GM12878 (cell line): Measurements from ENCODE around the gene GMCL2. TPM values are rescaled to one million over a fixed set of nuclear protein-coding genes. Genes with fewer than 3 reads are reported as not detected.

Experiments
- ATAC-seq: fragments of 200-7000 bp; cut with Tn5 transposase; 3 replicates; pipeline ENCODE4 v1.9.1; 2020; ENCODE audit warnings: mild to moderate bottlenecking, moderate library complexity
- BruUV-seq: library from RNA; stranded (reverse); fragments of 400-500 nt; replicated peaks from 2 replicates; lab custom pipeline; 2021; lab: Mats Ljungman, UMichigan
- CTCF ChIA-PET: fragments of 300-600 bp; sonication (Branson Sonifier 250); formaldehyde crosslinking; extraction: SDS; loops from one replicate; lab custom pipeline; 2021; ENCODE audit warnings: inconsistent platforms; lab: Yijun Ruan, JAX
- POLR2A ChIA-PET: fragments of 350-600 bp; formaldehyde crosslinking; extraction: SDS; loops from one replicate; lab custom pipeline; 2021; ENCODE audit warnings: inconsistent platforms; lab: Charles Lee
- RAD21 ChIA-PET: fragments of 300-600 bp; sonication (Branson Sonifier 250); formaldehyde crosslinking; loops from one replicate; lab custom pipeline; 2023; ENCODE audit warnings: antibody characterized with exemption; ENCODE audit not compliant: unreplicated experiment; lab: Charles Lee
- SMC1A ChIA-PET: fragments of 300-600 bp; sonication (Branson Sonifier 250); formaldehyde crosslinking; loops from one replicate; lab custom pipeline; 2023; ENCODE audit not compliant: unreplicated experiment, uncharacterized antibody; lab: Charles Lee
- DNase-seq: peaks from one replicate; pipeline ENCODE4 v3.0.0-alpha.2; 2011; ENCODE audit warnings: low read depth, low spot score
- FAIRE-seq: peaks from 3 replicates; lab custom pipeline; 2011; peaks lifted over from hg19 to GRCh38; lab: Jason Lieb, UNC
- H2AFZ ChIP-seq: 2 replicates; pipeline ENCODE4 v1.6.0; 2011; ENCODE audit warnings: low read depth, low read length, control low read depth; ENCODE audit not compliant: control insufficient read depth
- H3K27ac ChIP-seq: 2 replicates; pipeline ENCODE4 v1.5.1; 2011; ENCODE audit warnings: control low read depth; ENCODE audit not compliant: control insufficient read depth, insufficient read depth
- H3K27me3 ChIP-seq, 2 experiments: replicated peaks in 1 of 2; 2 replicates each; pipeline versions ENCODE4 v1.6.0 to v1.6.1; 2011; ENCODE audit warnings: low read length in 1 of 2; ENCODE audit not compliant: control insufficient read depth in 2 of 2, insufficient read depth in 2 of 2
- H3K36me3 ChIP-seq, 2 experiments: 2 replicates each; pipeline ENCODE4 v1.5.1; 2011; ENCODE audit warnings: low read length in 1 of 2; ENCODE audit not compliant: control insufficient read depth in 2 of 2, insufficient read depth in 2 of 2
- H3K4me1 ChIP-seq: 2 replicates; pipeline ENCODE4 v1.6.1; 2011; ENCODE audit warnings: mild to moderate bottlenecking, low read length, moderate library complexity, mixed read lengths; ENCODE audit not compliant: control insufficient read depth, insufficient read depth
- H3K4me2 ChIP-seq: 2 replicates; pipeline ENCODE4 v1.6.0; 2011; ENCODE audit warnings: control low read depth; ENCODE audit not compliant: control insufficient read depth, insufficient read depth
- H3K4me3 ChIP-seq: fragments of 200-600 bp; sonication (generic); 2 replicates; pipeline ENCODE4 v1.5.1; 2016
- H3K79me2 ChIP-seq: 2 replicates; pipeline ENCODE4 v1.6.0; 2011; ENCODE audit warnings: low read length; ENCODE audit not compliant: control insufficient read depth, insufficient read depth
- H3K9ac ChIP-seq: 2 replicates; pipeline ENCODE4 v1.8.0; 2011; ENCODE audit warnings: low read length, control low read depth, mixed read lengths; ENCODE audit not compliant: control insufficient read depth, insufficient read depth
- H3K9me3 ChIP-seq: replicated peaks from 3 replicates; pipeline ENCODE4 v1.5.1; 2011; ENCODE audit warnings: mild to moderate bottlenecking, low read length; ENCODE audit not compliant: control insufficient read depth, insufficient read depth
- H4K20me1 ChIP-seq: 2 replicates; pipeline ENCODE4 v1.6.0; 2011; ENCODE audit not compliant: control insufficient read depth, insufficient read depth
- BACH1 ChIP-seq: fragments of 450-650 bp; IDR thresholded peaks from 2 replicates; pipeline ENCODE4 v1.6.1; 2017; ENCODE audit warnings: mild to moderate bottlenecking, borderline replicate concordance
- BRCA1 ChIP-seq: IDR thresholded peaks from 2 replicates; pipeline ENCODE4 v1.6.1; 2011; ENCODE audit warnings: low read depth, low read length, improper control_type of control experiment
- CHD2 ChIP-seq: IDR thresholded peaks from 2 replicates; pipeline ENCODE4 v1.6.1; 2011; ENCODE audit warnings: low read depth, low read length, improper control_type of control experiment, borderline replicate concordance
- KAT2A ChIP-seq: conservative IDR thresholded peaks from 2 replicates; pipeline ENCODE4 v1.6.1; 2011; ENCODE audit warnings: low read depth, low read length; ENCODE audit not compliant: control insufficient read depth
- NBN ChIP-seq: fragments of 450-650 bp; IDR thresholded peaks from 2 replicates; pipeline ENCODE4 v1.6.1; 2016
- NR2C1 ChIP-seq: fragments of 450-650 bp; IDR thresholded peaks from 2 replicates; pipeline ENCODE4 v1.6.1; 2017; ENCODE audit warnings: antibody characterized with exemption, mild to moderate bottlenecking, moderate library complexity
- NR2C2 ChIP-seq: IDR thresholded peaks from 2 replicates; pipeline ENCODE4 v1.6.1; 2011; ENCODE audit warnings: borderline replicate concordance, low read depth; ENCODE audit not compliant: control insufficient read depth, insufficient read length
- POLR2AphosphoS5 ChIP-seq: IDR thresholded peaks from 2 replicates; pipeline ENCODE4 v1.6.1; 2011; ENCODE audit warnings: mild to moderate bottlenecking, low read length, inconsistent platforms
- RFX5 ChIP-seq: IDR thresholded peaks from 2 replicates; pipeline ENCODE4 v1.6.1; 2011; ENCODE audit warnings: low read depth, low read length, improper control_type of control experiment
- SMAD1 ChIP-seq: fragments of 450-650 bp; IDR thresholded peaks from 2 replicates; pipeline ENCODE4 v1.6.1; 2018; ENCODE audit warnings: mild to moderate bottlenecking, low read depth; ENCODE audit not compliant: partially characterized antibody
- SRF ChIP-seq, 2 experiments: IDR thresholded peaks; 2 replicates each; pipeline ENCODE4 v1.6.1; 2011; ENCODE audit warnings: low read depth in 2 of 2, low read length in 2 of 2, mild to moderate bottlenecking in 1 of 2, moderate library complexity in 1 of 2
- TCF7 ChIP-seq: IDR thresholded peaks from 2 replicates; pipeline ENCODE4 v1.6.1; 2014; ENCODE audit warnings: antibody characterized with exemption, borderline replicate concordance
- WRNIP1 ChIP-seq: IDR thresholded peaks from 2 replicates; pipeline ENCODE4 v1.6.1; 2011; ENCODE audit warnings: low read depth, low read length, improper control_type of control experiment, borderline replicate concordance
- ZNF384 ChIP-seq: IDR thresholded peaks from 2 replicates; pipeline ENCODE4 v1.6.1; 2012; ENCODE audit warnings: low read depth, mild to moderate bottlenecking, low read length, improper control_type of control experiment, borderline replicate concordance
- WGBS: methylation state at CpG from one replicate; pipeline ENCODE4 v1.1.6; 2016; ENCODE audit warnings: low lambda C conversion rate; ENCODE audit not compliant: insufficient replicate concordance, insufficient coverage; ENCODE audit errors: missing lambda C conversion rate; 5-methylcytosine and 5-hydroxymethylcytosine counted together
- in situ Hi-C: fragments of 300-500 bp; cut with MboI; formaldehyde crosslinking; loops from 9 replicates; pipeline ENCODE4 v1.14.3; 2018; ENCODE audit warnings: mixed read lengths
- intact Hi-C: fragments of 100-400 bp; cut with micrococcal nuclease; formaldehyde crosslinking; loops from one replicate; pipeline ENCODE4 v1.14.2; 2022; ENCODE audit not compliant: unreplicated experiment
- polyA plus RNA-seq, 11 experiments: library from polyadenylated mRNA; depleted of rRNA in 4 of 11; unstranded in 6 of 11; stranded (reverse) in 5 of 11; fragments of >200 nt; fragmentation: Nextera tagmentation in 4 of 11; fragmentation: Illumina TruSeq in 1 of 11; extraction: Ambion mirVana in 4 of 11; extraction: Trizol in 1 of 11; gene quantifications; 1 replicate in 1 of 11; 2 replicates in 10 of 11; pipeline versions ENCODE4 v1.2.1 to v1.2.3, GENCODE V29; 2011 to 2016; ENCODE audit warnings: inconsistent platforms in 2 of 11, missing spikeins in 2 of 11, low read depth in 1 of 11
- total RNA-seq, 4 experiments: library from RNA; depleted of rRNA in 3 of 4; stranded (reverse); fragments of >200 nt in 3 of 4; fragmentation: Illumina TruSeq in 1 of 4; extraction: Trizol in 1 of 4; gene quantifications; 2 replicates each; pipeline versions ENCODE4 v1.2.1 to v1.2.3, GENCODE V29; 2013 to 2021
- TF ChIP-seq, protein P1 (sequence below): fragments of 450-650 bp; IDR thresholded peaks from 2 replicates; pipeline ENCODE4 v1.6.1; 2016; ENCODE audit warnings: mild to moderate bottlenecking, moderate library complexity, borderline replicate concordance
- TF ChIP-seq, protein P2 (sequence below): fragments of 450-650 bp; IDR thresholded peaks from 2 replicates; pipeline ENCODE4 v1.6.1; 2016; ENCODE audit warnings: mild to moderate bottlenecking
- TF ChIP-seq, protein P3 (sequence below): fragments of 450-650 bp; IDR thresholded peaks from 2 replicates; pipeline ENCODE4 v1.6.1; 2017; ENCODE audit warnings: borderline replicate concordance

The GMCL2 gene
- total and polyA plus RNA-seq, 10 of the 15 experiments (the other 5 are each of a cell fraction or from before 2014, with no cell fraction given) = 0.07 TPM; not detected in 9

DNA sequence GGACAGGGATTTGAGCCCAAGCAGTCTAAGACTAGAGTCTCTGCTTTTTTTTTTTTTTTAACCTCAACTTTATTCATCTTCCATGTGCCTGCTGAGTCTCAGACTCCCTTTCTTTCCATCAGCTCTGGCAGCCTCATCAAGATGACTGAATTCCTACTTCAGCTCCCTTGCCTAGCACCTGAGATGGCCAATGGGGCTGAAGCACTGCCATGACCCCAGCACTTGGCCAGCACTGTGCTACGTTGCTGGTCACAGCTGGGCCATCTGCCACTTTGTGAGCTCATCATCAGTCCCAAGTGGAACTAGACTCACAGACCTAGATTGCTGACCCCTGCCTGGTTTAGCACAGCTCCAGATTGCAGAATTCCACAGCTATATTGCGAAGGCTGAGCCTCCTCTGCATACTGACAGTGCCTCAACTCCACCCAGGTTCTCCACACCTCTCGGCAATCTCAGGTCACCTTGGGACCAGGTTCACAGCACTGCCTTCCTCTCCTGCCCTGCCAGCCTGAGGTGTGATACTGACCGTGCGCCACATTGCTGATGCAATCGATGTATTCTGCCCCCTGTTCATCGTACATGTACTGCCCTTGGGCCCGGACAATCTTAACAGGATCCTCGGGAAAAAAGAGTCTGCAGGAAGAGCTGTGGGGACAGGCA, 43.8 kb upstream of the GMCL2 start:
- Histone ChIP-seq H3K36me3 (peaks cover 1 to 8% of the 10 kb centered on the region in 2 experiments), H2AFZ (no peak overlapping the region), H3K4me3 (peak overlapping the region; percentile 93), H3K4me1 (peaks cover 14% of the 10 kb centered on the region), H3K27ac (peak overlapping the region; percentile 75), H3K4me2 (peak overlapping the region; percentile 100), H3K9ac (peak overlapping the region; percentile 70), H4K20me1 (no peaks in the 10 kb centered on the region), H3K27me3 (no peaks in the 10 kb centered on the region), H3K79me2 (peaks cover 29% of the 10 kb centered on the region), H3K9me3 (no peaks in the 10 kb centered on the region)
- 0 out of 3 replicates have a peak, but pooled peaks have one; percentile 2 for ATAC-seq
- CTCF ChIA-PET = interaction anchor here (0.6 to 1.3 kb wide), 3 partner anchors 17 to 34 kb away, joined by 3 read pairs; no protein-coding TSS in a partner anchor
- RAD21 ChIA-PET = interaction anchor here (0.5 kb wide), 1 partner anchor 51 kb away, joined by 3 read pairs; no protein-coding TSS in a partner anchor
- DNase-seq = no peak
- in situ Hi-C loops (no loop called here), intact Hi-C loops (no loop called here)
- TF ChIP-seq NR2C2 = no peak
- TF ChIP-seq TCF7 = no peak
- TF ChIP-seq NBN = no peak
- TF ChIP-seq ZNF384 = peak; percentile 48; the same call in 1 of the 2 replicates
- no peak for TF ChIP-seq SRF (IDR thresholded peaks at IDR 0.05; ENCODE audit: low read depth in 2 of 2, low read length in 2 of 2)
- TF ChIP-seq RFX5 = no peak
- TF ChIP-seq KAT2A = no peak
- no peak for TF ChIP-seq BACH1
- TF ChIP-seq, protein P1, sequence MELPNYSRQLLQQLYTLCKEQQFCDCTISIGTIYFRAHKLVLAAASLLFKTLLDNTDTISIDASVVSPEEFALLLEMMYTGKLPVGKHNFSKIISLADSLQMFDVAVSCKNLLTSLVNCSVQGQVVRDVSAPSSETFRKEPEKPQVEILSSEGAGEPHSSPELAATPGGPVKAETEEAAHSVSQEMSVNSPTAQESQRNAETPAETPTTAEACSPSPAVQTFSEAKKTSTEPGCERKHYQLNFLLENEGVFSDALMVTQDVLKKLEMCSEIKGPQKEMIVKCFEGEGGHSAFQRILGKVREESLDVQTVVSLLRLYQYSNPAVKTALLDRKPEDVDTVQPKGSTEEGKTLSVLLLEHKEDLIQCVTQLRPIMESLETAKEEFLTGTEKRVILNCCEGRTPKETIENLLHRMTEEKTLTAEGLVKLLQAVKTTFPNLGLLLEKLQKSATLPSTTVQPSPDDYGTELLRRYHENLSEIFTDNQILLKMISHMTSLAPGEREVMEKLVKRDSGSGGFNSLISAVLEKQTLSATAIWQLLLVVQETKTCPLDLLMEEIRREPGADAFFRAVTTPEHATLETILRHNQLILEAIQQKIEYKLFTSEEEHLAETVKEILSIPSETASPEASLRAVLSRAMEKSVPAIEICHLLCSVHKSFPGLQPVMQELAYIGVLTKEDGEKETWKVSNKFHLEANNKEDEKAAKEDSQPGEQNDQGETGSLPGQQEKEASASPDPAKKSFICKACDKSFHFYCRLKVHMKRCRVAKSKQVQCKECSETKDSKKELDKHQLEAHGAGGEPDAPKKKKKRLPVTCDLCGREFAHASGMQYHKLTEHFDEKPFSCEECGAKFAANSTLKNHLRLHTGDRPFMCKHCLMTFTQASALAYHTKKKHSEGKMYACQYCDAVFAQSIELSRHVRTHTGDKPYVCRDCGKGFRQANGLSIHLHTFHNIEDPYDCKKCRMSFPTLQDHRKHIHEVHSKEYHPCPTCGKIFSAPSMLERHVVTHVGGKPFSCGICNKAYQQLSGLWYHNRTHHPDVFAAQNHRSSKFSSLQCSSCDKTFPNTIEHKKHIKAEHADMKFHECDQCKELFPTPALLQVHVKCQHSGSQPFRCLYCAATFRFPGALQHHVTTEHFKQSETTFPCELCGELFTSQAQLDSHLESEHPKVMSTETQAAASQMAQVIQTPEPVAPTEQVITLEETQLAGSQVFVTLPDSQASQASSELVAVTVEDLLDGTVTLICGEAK = peak; percentile 79
- TF ChIP-seq, protein P2, sequence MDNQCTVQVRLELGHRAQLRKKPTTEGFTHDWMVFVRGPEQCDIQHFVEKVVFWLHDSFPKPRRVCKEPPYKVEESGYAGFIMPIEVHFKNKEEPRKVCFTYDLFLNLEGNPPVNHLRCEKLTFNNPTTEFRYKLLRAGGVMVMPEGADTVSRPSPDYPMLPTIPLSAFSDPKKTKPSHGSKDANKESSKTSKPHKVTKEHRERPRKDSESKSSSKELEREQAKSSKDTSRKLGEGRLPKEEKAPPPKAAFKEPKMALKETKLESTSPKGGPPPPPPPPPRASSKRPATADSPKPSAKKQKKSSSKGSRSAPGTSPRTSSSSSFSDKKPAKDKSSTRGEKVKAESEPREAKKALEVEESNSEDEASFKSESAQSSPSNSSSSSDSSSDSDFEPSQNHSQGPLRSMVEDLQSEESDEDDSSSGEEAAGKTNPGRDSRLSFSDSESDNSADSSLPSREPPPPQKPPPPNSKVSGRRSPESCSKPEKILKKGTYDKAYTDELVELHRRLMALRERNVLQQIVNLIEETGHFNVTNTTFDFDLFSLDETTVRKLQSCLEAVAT = peak; percentile 17; the same call in 1 of the 2 replicates
- TF ChIP-seq, protein P3, sequence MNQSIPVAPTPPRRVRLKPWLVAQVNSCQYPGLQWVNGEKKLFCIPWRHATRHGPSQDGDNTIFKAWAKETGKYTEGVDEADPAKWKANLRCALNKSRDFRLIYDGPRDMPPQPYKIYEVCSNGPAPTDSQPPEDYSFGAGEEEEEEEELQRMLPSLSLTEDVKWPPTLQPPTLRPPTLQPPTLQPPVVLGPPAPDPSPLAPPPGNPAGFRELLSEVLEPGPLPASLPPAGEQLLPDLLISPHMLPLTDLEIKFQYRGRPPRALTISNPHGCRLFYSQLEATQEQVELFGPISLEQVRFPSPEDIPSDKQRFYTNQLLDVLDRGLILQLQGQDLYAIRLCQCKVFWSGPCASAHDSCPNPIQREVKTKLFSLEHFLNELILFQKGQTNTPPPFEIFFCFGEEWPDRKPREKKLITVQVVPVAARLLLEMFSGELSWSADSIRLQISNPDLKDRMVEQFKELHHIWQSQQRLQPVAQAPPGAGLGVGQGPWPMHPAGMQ = no peak
- no peak for TF ChIP-seq POLR2AphosphoS5
- TF ChIP-seq BRCA1 = no peak
- TF ChIP-seq SMAD1 = no peak
- TF ChIP-seq CHD2 = no peak
- TF ChIP-seq WRNIP1 = no peak
- TF ChIP-seq NR2C1 = no peak
- BruUV-seq = TSS peak; percentile 45
- SMC1A ChIA-PET = interaction anchor here (1.5 kb wide), 1 partner anchor 24 kb away, joined by 5 read pairs; no protein-coding TSS in a partner anchor
- FAIRE-seq = no peak
- 26% methylated on average over 9 of the region's 9 CpGs for WGBS
- POLR2A ChIA-PET = interaction anchor here (0.6 to 2.0 kb wide), 4 partner anchors 24 to 590 kb away, joined by 3 to 11 read pairs (median 5); partner anchors contain the start of gene HNRNPAB
